OCI-LY7 (cell line): ENCODE data around the gene SNAP25. TPM values are rescaled to one million over a fixed set of nuclear protein-coding genes. Genes with fewer than 3 reads are reported as not detected.

Source experiments
- BruUV-seq: library from RNA; stranded (reverse); fragments of 400-500 nt; replicated peaks from 2 replicates; lab custom pipeline; 2021; lab: Mats Ljungman, UMichigan
- CTCF ChIA-PET: fragments of 300-600 bp; sonication (Branson Sonifier 250); formaldehyde crosslinking; loops from one replicate; lab custom pipeline; 2022; ENCODE audit warnings: antibody characterized with exemption; ENCODE audit not compliant: unreplicated experiment; lab: Charles Lee
- POLR2A ChIA-PET: fragments of 300-600 bp; sonication (Branson Sonifier 250); formaldehyde crosslinking; loops from one replicate; lab custom pipeline; 2022; ENCODE audit warnings: antibody characterized with exemption; lab: Charles Lee
- DNase-seq: peaks from one replicate; pipeline ENCODE4 v3.0.0-alpha.2; 2015; ENCODE audit warnings: low spot score
- H2AFZ ChIP-seq: fragments of 200-600 bp; sonication (generic), shearing (Covaris generic); 2 replicates; pipeline ENCODE4 v1.6.1; 2014; ENCODE audit warnings: mild to moderate bottlenecking, antibody characterized with exemption, low read length, moderate library complexity
- H3K27ac ChIP-seq: fragments of 200-600 bp; sonication (generic); 2 replicates; pipeline ENCODE4 v1.5.1; 2014; ENCODE audit warnings: mixed run types, low read depth, mild to moderate bottlenecking, moderate library complexity, low read length, inconsistent platforms; ENCODE audit not compliant: poor library complexity, severe bottlenecking
- H3K36me3 ChIP-seq: fragments of 200-600 bp; sonication (generic); 2 replicates; pipeline ENCODE4 v1.6.1; 2014; ENCODE audit warnings: mild to moderate bottlenecking, antibody characterized with exemption, low read length, moderate library complexity, mixed read lengths; ENCODE audit not compliant: insufficient read depth
- H3K4me1 ChIP-seq: fragments of 200-600 bp; sonication (generic); 2 replicates; pipeline ENCODE4 v1.5.1; 2014; ENCODE audit warnings: mild to moderate bottlenecking, low read length; ENCODE audit not compliant: insufficient read depth, poor library complexity, severe bottlenecking
- H3K4me2 ChIP-seq: fragments of 200-600 bp; sonication (generic); 2 replicates; pipeline ENCODE4 v1.6.1; 2014; ENCODE audit warnings: mild to moderate bottlenecking, low read length
- H3K4me3 ChIP-seq: fragments of 200-600 bp; sonication (generic); 2 replicates; pipeline ENCODE4 v1.5.1; 2014; ENCODE audit warnings: mild to moderate bottlenecking, low read depth, low read length; ENCODE audit not compliant: poor library complexity, severe bottlenecking
- H3K79me2 ChIP-seq: fragments of 200-600 bp; sonication (generic); 2 replicates; pipeline ENCODE4 v1.6.1; 2016; ENCODE audit warnings: low read depth, mild to moderate bottlenecking, low read length, moderate library complexity, mixed read lengths; ENCODE audit not compliant: insufficient read depth
- H3K9me2 ChIP-seq: fragments of 200-600 bp; sonication (generic); 2 replicates; pipeline ENCODE4 v1.6.1; 2016; ENCODE audit warnings: mild to moderate bottlenecking, low read length, mixed read lengths; ENCODE audit not compliant: insufficient read depth
- H3K9me3 ChIP-seq: fragments of 200-600 bp; sonication (generic); 2 replicates; pipeline ENCODE4 v1.6.1; 2014; ENCODE audit warnings: mild to moderate bottlenecking, mixed run types, low read length, mixed read lengths
- H4K20me1 ChIP-seq: fragments of 200-600 bp; sonication (generic); 2 replicates; pipeline ENCODE4 v1.6.1; 2014; ENCODE audit warnings: mild to moderate bottlenecking, antibody characterized with exemption, low read length, moderate library complexity, mixed read lengths; ENCODE audit not compliant: insufficient read depth
- EZH2phosphoT487 ChIP-seq: fragments of 200-600 bp; sonication (generic); IDR thresholded peaks from 2 replicates; pipeline ENCODE4 v1.6.1; 2018; ENCODE audit warnings: low read depth, borderline replicate concordance, mild to moderate bottlenecking, mixed run types, antibody characterized with exemption, low read length, moderate library complexity, mixed read lengths
- intact Hi-C: fragments of 100-400 bp; cut with micrococcal nuclease; formaldehyde crosslinking; loops from one replicate; pipeline ENCODE4 v1.10.0; 2022; ENCODE audit not compliant: unreplicated experiment
- total RNA-seq, 2 experiments: library from RNA; depleted of rRNA in 1 of 2; stranded (reverse); fragments of >200 nt in 1 of 2; shearing (Covaris generic) in 1 of 2; gene quantifications; 2 replicates each; pipeline ENCODE4 v1.2.3, GENCODE V29; 2014 to 2022
- TF ChIP-seq, protein P1 (sequence below): fragments of 200-600 bp; sonication (generic); conservative IDR thresholded peaks from 2 replicates; pipeline ENCODE4 v1.5.1; 2014; ENCODE audit warnings: mild to moderate bottlenecking, antibody characterized with exemption, low read length, moderate library complexity, mixed read lengths

Gene SNAP25
- total RNA-seq, 2 experiments from 2014 or later, result not detected

DNA sequence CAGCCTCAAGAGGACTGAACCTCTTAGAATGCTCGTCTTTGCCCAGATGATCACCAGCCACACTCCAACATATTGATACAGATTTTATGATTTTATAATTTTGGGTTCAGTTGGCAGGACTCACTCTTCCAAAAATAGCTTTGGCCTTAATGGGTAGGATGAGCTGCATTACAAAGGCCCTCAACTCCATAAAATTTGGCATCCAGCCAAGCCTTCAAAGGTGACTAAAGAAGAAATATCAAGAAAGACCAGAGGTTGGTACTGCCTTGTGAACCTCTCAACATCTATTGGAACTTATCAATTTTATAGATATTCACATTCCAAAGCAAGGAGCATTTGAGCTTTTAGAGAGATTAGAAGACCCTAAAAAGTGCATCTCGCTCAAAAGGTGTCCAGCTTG lies 48.4 kb upstream of the SNAP25 start:
- CTCF ChIA-PET, result no interaction called here
- intact Hi-C loops, result no loop called here
- no peaks in the 10 kb centered on the region for H3K79me2 ChIP-seq

DNA sequence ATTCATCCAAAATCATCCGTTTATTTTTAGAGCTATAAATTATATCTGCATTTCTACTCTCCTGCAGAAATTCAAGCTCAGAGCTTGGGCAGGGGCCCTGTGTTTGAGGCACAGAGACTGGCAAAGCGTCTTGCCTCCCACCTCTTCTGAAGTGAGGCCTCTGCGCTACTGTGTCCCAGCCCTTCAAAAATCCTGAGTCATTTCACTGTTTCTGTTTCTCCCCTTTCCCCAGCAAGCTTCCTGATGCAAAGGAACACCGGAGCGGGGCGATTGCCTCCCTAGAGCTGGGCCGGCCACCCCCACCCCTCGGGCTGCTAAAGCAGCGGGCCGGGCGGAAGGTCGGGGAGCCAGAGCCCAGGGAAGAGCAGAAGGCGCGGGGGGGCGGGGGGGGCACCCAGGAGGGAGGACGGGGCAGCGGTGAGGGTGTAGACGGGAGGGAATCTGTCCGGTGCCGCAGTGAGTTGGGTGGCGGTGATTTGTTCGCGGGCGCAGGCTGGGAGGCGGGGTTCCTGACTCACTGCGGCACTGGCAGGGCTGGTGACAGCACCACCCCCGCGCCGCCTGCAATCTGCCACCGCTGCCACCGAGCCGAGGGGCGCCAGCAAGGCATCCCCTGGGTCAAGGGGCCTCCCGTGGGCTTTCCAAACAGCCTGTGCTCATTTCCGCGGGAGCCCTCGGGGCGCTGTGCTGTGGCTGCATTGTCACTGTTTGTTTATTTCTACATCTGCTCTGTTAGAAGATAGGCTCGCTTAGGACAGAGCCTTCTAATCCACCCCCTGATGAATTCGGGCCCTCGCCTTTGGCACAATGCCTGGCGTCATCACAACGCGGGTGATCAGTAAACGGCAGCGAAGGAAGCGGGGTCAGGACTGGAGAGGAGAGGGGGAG lies 46.5 kb upstream of the SNAP25 start:
- H3K79me2 ChIP-seq, result no peaks in the 10 kb centered on the region
- CTCF ChIA-PET, result no interaction called here
- H3K9me2 ChIP-seq, result no peaks in the 10 kb centered on the region
- H3K4me2 ChIP-seq, result no peak overlapping the region
- POLR2A ChIA-PET, result no interaction called here
- no peaks in the 10 kb centered on the region for H4K20me1 ChIP-seq
- H2AFZ ChIP-seq, result no peak overlapping the region
- H3K4me3 ChIP-seq, result no peak overlapping the region
- no TSS peak for BruUV-seq
- no peak for DNase-seq
- intact Hi-C loops, result no loop called here
- no peaks in the 10 kb centered on the region for H3K9me3 ChIP-seq
- H3K4me1 ChIP-seq, result no peaks in the 10 kb centered on the region
- H3K27ac ChIP-seq, result no peak overlapping the region
- TF ChIP-seq, protein P1, sequence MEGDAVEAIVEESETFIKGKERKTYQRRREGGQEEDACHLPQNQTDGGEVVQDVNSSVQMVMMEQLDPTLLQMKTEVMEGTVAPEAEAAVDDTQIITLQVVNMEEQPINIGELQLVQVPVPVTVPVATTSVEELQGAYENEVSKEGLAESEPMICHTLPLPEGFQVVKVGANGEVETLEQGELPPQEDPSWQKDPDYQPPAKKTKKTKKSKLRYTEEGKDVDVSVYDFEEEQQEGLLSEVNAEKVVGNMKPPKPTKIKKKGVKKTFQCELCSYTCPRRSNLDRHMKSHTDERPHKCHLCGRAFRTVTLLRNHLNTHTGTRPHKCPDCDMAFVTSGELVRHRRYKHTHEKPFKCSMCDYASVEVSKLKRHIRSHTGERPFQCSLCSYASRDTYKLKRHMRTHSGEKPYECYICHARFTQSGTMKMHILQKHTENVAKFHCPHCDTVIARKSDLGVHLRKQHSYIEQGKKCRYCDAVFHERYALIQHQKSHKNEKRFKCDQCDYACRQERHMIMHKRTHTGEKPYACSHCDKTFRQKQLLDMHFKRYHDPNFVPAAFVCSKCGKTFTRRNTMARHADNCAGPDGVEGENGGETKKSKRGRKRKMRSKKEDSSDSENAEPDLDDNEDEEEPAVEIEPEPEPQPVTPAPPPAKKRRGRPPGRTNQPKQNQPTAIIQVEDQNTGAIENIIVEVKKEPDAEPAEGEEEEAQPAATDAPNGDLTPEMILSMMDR, result no peak
- no peak for TF ChIP-seq EZH2phosphoT487
- no peaks in the 10 kb centered on the region for H3K36me3 ChIP-seq

More for the DNA sequence above, 48.4 kb upstream of the SNAP25 start:
- Histone ChIP-seq H3K9me2 (no peaks in the 10 kb centered on the region), H3K4me2 (no peak overlapping the region), H4K20me1 (no peaks in the 10 kb centered on the region), H3K27ac (no peak overlapping the region), H3K9me3 (no peaks in the 10 kb centered on the region), H3K36me3 (no peaks in the 10 kb centered on the region), H2AFZ (no peak overlapping the region), H3K4me3 (no peak overlapping the region), H3K4me1 (no peaks in the 10 kb centered on the region)
- no peak for TF ChIP-seq EZH2phosphoT487
- TF ChIP-seq, protein P1, result no peak
- BruUV-seq, result no TSS peak
- POLR2A ChIA-PET, result no interaction called here
- DNase-seq, result no peak
